A549 (cell line): ENCODE results near the gene COL8A1. TPM values are rescaled to one million over a fixed set of nuclear protein-coding genes. Genes with fewer than 3 reads are reported as not detected.

ENCODE experiments used
- ATAC-seq, 2 experiments: fragments of 200-7000 bp in 1 of 2; fragments of >200 bp in 1 of 2; cut with Nextera tagmentation in 1 of 2; cut with Tn5 transposase in 1 of 2; 3 replicates each; pipeline versions ENCODE4 v1.8.0 to v1.9.1; 2018 to 2020; ENCODE audit warnings: mild to moderate bottlenecking in 1 of 2, moderate library complexity in 1 of 2
- CTCF ChIA-PET: fragments of 300-600 bp; sonication (Branson Sonifier 250); formaldehyde crosslinking; extraction: SDS; loops from one replicate; lab custom pipeline; 2021; ENCODE audit warnings: antibody characterized with exemption, inconsistent platforms; lab: Yijun Ruan, JAX
- POLR2A ChIA-PET: fragments of 350-600 bp; formaldehyde crosslinking; extraction: SDS; loops from one replicate; lab custom pipeline; 2021; ENCODE audit warnings: antibody characterized with exemption, inconsistent platforms; lab: Yijun Ruan, JAX
- DNase-seq, 2 experiments: peaks; one replicate each; pipeline versions ENCODE4 v3.0.0 to v3.0.0-alpha.2; 2011 to 2016; ENCODE audit warnings: low read depth in 1 of 2, low spot score in 1 of 2
- FAIRE-seq: peaks from 2 replicates; lab custom pipeline; 2011; peaks lifted over from hg19 to GRCh38; lab: Jason Lieb, UNC
- H3K27ac ChIP-seq, 2 experiments: fragments of >200 bp; sonication (Bioruptor Twin); formaldehyde crosslinking; 3 replicates each; pipeline ENCODE4 v1.5.1; 2016 to 2017
- H3K4me1 ChIP-seq: fragments of >200 bp; sonication (Bioruptor Twin); formaldehyde crosslinking; 3 replicates; pipeline ENCODE4 v1.6.1; 2016
- H3K4me2 ChIP-seq: fragments of >200 bp; sonication (Bioruptor Twin); formaldehyde crosslinking; 3 replicates; pipeline ENCODE4 v1.6.1; 2016
- H3K4me3 ChIP-seq: fragments of >200 bp; sonication (Bioruptor Twin); formaldehyde crosslinking; 3 replicates; pipeline ENCODE4 v1.5.1; 2016
- H3K9me3 ChIP-seq: fragments of >200 bp; sonication (Bioruptor Twin); formaldehyde crosslinking; 3 replicates; pipeline ENCODE4 v1.6.1; 2016
- BCL3 ChIP-seq: fragments of >200 bp; sonication (Bioruptor Twin); formaldehyde crosslinking; IDR thresholded peaks from 3 replicates; pipeline ENCODE4 v1.6.1; 2016
- BHLHE40 ChIP-seq: IDR thresholded peaks from 2 replicates; pipeline ENCODE4 v1.6.1; 2012; ENCODE audit warnings: low read depth, low read length, inconsistent platforms
- CBX2 ChIP-seq: fragments of 200-600 bp; sonication (generic); IDR thresholded peaks from 2 replicates; pipeline ENCODE4 v1.6.1; 2016; ENCODE audit warnings: low read depth, mild to moderate bottlenecking, borderline replicate concordance
- CBX8 ChIP-seq: fragments of 200-600 bp; sonication (generic); IDR thresholded peaks from 2 replicates; pipeline ENCODE4 v1.6.1; 2016
- CEBPB ChIP-seq, 2 experiments: fragments of >200 bp in 1 of 2; sonication (Bioruptor Twin) in 1 of 2; formaldehyde crosslinking in 1 of 2; IDR thresholded peaks; 2 replicates each; pipeline ENCODE4 v1.6.1; 2012 to 2016
- CHD4 ChIP-seq: fragments of 200-600 bp; sonication (generic); IDR thresholded peaks from 2 replicates; pipeline ENCODE4 v1.6.1; 2016; ENCODE audit warnings: antibody characterized with exemption, mild to moderate bottlenecking, borderline replicate concordance
- ESRRA ChIP-seq: fragments of 150-350 bp; IDR thresholded peaks from 2 replicates; pipeline ENCODE4 v1.6.1; 2014; ENCODE audit warnings: mild to moderate bottlenecking, low read length, borderline replicate concordance
- FOSL2 ChIP-seq, 2 experiments: fragments of 450-650 bp in 1 of 2; fragments of >200 bp in 1 of 2; sonication (Bioruptor Twin) in 1 of 2; formaldehyde crosslinking; IDR thresholded peaks; 2 replicates each; pipeline versions ENCODE4 v1.5.0 to v1.6.1; 2016 to 2020; ENCODE audit warnings: mild to moderate bottlenecking in 1 of 2, moderate library complexity in 1 of 2
- FOXS1 ChIP-seq: fragments of 250-450 bp; sonication (Bioruptor Pico); IDR thresholded peaks from 2 replicates; pipeline ENCODE4 v1.5.0; 2020; ENCODE audit warnings: mild to moderate bottlenecking, moderate library complexity
- HMGXB4 ChIP-seq: fragments of 250-450 bp; sonication (Bioruptor Pico); IDR thresholded peaks from 2 replicates; pipeline ENCODE4 v1.5.0; 2021; ENCODE audit warnings: mild to moderate bottlenecking, moderate library complexity, borderline replicate concordance
- HOXB5 ChIP-seq: fragments of 250-450 bp; sonication (Bioruptor Pico); IDR thresholded peaks from 2 replicates; pipeline ENCODE4 v1.5.0; 2020; ENCODE audit warnings: mild to moderate bottlenecking, moderate library complexity
- KDM5A ChIP-seq: fragments of 200-600 bp; sonication (generic); IDR thresholded peaks from 2 replicates; pipeline ENCODE4 v1.6.1; 2016; ENCODE audit warnings: antibody characterized with exemption, mild to moderate bottlenecking
- MAX ChIP-seq: IDR thresholded peaks from 2 replicates; pipeline ENCODE4 v1.6.1; 2012
- NFE2L2 ChIP-seq: fragments of 150-350 bp; conservative IDR thresholded peaks from 2 replicates; pipeline ENCODE4 v1.6.1; 2014; ENCODE audit warnings: low read length
- NPAS2 ChIP-seq: fragments of 250-450 bp; sonication (Bioruptor Pico); IDR thresholded peaks from 2 replicates; pipeline ENCODE4 v1.8.0; 2022; ENCODE audit warnings: mild to moderate bottlenecking, moderate library complexity, borderline replicate concordance
- NR3C1 ChIP-seq: fragments of >200 bp; sonication (Bioruptor Twin); formaldehyde crosslinking; IDR thresholded peaks from 3 replicates; pipeline ENCODE4 v1.6.1; 2017
- RAD21 ChIP-seq, 2 experiments: fragments of >200 bp in 1 of 2; sonication (Bioruptor Twin) in 1 of 2; formaldehyde crosslinking in 1 of 2; IDR thresholded peaks in 1 of 2; conservative IDR thresholded peaks in 1 of 2; 2 replicates in 1 of 2; 3 replicates in 1 of 2; pipeline ENCODE4 v1.6.1; 2012 to 2018; ENCODE audit warnings: inconsistent platforms in 1 of 2
- RCOR1 ChIP-seq: fragments of 150-350 bp; IDR thresholded peaks from 2 replicates; pipeline ENCODE4 v1.6.1; 2014; ENCODE audit warnings: antibody characterized with exemption, low read length, low read depth
- SMC3 ChIP-seq: fragments of >200 bp; sonication (Bioruptor Twin); formaldehyde crosslinking; IDR thresholded peaks from 3 replicates; pipeline ENCODE4 v1.6.1; 2018; ENCODE audit warnings: inconsistent platforms
- TP53 ChIP-seq: fragments of 250-450 bp; sonication (Bioruptor Pico); IDR thresholded peaks from 2 replicates; pipeline ENCODE4 v1.5.0; 2021; ENCODE audit warnings: mild to moderate bottlenecking, moderate library complexity
- USF2 ChIP-seq: fragments of 450-650 bp; IDR thresholded peaks from 2 replicates; pipeline ENCODE4 v1.6.1; 2014; ENCODE audit warnings: antibody characterized with exemption
- ZC3H11A ChIP-seq: fragments of 450-650 bp; IDR thresholded peaks from 2 replicates; pipeline ENCODE4 v1.6.1; 2014; ENCODE audit warnings: antibody characterized with exemption, mild to moderate bottlenecking
- WGBS: methylation state at CpG from one replicate; pipeline ENCODE4 v1.1.6; 2017; ENCODE audit errors: missing lambda C conversion rate; 5-methylcytosine and 5-hydroxymethylcytosine counted together
- polyA plus RNA-seq, 4 experiments: library from polyadenylated mRNA; depleted of rRNA in 3 of 4; stranded (reverse); fragments of >200 nt; fragmentation: RNase III in 1 of 4; extraction: RNeasy Plus Mini Kit Qiagen cat#74134 plus additional on column Dnase treatment in 1 of 4; gene quantifications; 2 replicates in 3 of 4; 3 replicates in 1 of 4; pipeline ENCODE4 v1.2.3, GENCODE V29; 2011 to 2017
- TF ChIP-seq, protein P1 (sequence below): fragments of >200 bp; sonication (Bioruptor Twin); formaldehyde crosslinking; IDR thresholded peaks from 2 replicates; pipeline ENCODE4 v1.6.1; 2016
- TF ChIP-seq, protein P2 (sequence below): IDR thresholded peaks from 2 replicates; pipeline ENCODE4 v1.6.1; 2012; ENCODE audit warnings: low read depth, borderline replicate concordance

Gene COL8A1
- polyA plus RNA-seq, 2 of the 4 experiments (the other 2 are of a cell fraction): not detected

DNA sequence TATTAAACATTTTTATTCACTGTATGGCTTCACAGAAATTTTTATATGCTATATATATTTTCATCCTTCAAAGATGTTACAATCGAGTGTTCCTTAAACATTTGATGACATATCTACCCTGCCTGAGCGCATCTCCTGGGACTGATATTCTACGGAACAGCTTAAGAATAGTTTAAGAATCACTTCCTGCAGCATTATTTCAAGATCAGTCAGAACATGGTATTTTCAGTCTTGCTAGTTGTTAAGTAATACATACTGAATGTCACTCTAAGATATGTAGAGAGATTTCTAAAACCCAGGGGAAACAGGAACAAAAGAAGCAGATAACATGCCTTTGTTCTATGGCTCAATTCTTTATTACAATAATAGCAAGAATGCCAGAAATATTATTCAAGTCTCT, 8.7 kb downstream of the COL8A1 start:
- WGBS: 68% methylated on average over 3 of the region's 3 CpGs
- FAIRE-seq (peak; percentile 28), ATAC-seq (no peak), DNase-seq (no peak)
- Histone ChIP-seq H3K27ac (no peak overlapping the region), H3K9me3 (no peaks in the 10 kb centered on the region), H3K4me1 (peaks cover 15% of the 10 kb centered on the region; the same call in 2 of the 3 replicates), H3K4me3 (no peak overlapping the region), H3K4me2 (no peak overlapping the region)
- TF ChIP-seq BCL3: no peak
- no peak for TF ChIP-seq KDM5A
- no peak for TF ChIP-seq CHD4
- no peak for TF ChIP-seq USF2
- no peak for TF ChIP-seq TP53 (CRISPR knock-in tag)
- no peak for TF ChIP-seq ESRRA
- TF ChIP-seq NPAS2 (CRISPR knock-in tag): no peak
- TF ChIP-seq ZC3H11A: no peak
- TF ChIP-seq RCOR1: no peak
- TF ChIP-seq HOXB5 (CRISPR knock-in tag): no peak
- TF ChIP-seq RAD21 (conservative IDR thresholded peaks at IDR 0.05 in 1 of 2, IDR thresholded peaks at IDR 0.05 in 1 of 2): no peak
- TF ChIP-seq MAX: no peak
- TF ChIP-seq NFE2L2: no peak
- POLR2A ChIA-PET: no interaction called here
- CTCF ChIA-PET: no interaction called here

GRCh38 chr3:99648101-99648500, 9.7 kb downstream of the COL8A1 start:
- POLR2A ChIA-PET: no interaction called here
- Histone ChIP-seq H3K4me3 (no peak overlapping the region), H3K4me2 (peak overlapping the region; percentile 19; the same call in 1 of the 3 replicates)
- DNase-seq: peak in 1 of 2 experiments; percentile 24
- TF ChIP-seq HOXB5 (CRISPR knock-in tag) (no peak), RCOR1 (no peak), FOXS1 (CRISPR knock-in tag) (no peak), BHLHE40 (no peak), NPAS2 (CRISPR knock-in tag) (no peak), MAX (no peak), BCL3 (no peak), CBX2 (no peak), FOSL2 (IDR thresholded peaks at IDR 0.05) (no peak), FOSL2 (CRISPR knock-in tag; IDR thresholded peaks at IDR 0.05) (no peak), NR3C1 (no peak), USF2 (no peak), HMGXB4 (CRISPR knock-in tag) (no peak), KDM5A (no peak), SMC3 (no peak), CBX8 (no peak), CEBPB (IDR thresholded peaks at IDR 0.05) (no peak), RAD21 (conservative IDR thresholded peaks at IDR 0.05 in 1 of 2, IDR thresholded peaks at IDR 0.05 in 1 of 2) (no peak), NFE2L2 (no peak)
- TF ChIP-seq, protein P1, sequence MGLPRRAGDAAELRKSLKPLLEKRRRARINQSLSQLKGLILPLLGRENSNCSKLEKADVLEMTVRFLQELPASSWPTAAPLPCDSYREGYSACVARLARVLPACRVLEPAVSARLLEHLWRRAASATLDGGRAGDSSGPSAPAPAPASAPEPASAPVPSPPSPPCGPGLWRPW: no peak
- TF ChIP-seq, protein P2, sequence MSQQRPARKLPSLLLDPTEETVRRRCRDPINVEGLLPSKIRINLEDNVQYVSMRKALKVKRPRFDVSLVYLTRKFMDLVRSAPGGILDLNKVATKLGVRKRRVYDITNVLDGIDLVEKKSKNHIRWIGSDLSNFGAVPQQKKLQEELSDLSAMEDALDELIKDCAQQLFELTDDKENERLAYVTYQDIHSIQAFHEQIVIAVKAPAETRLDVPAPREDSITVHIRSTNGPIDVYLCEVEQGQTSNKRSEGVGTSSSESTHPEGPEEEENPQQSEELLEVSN: no peak
- TF ChIP-seq, all 56 proteins: peak for 0
- CTCF ChIA-PET: interaction anchor here (1.0 kb wide), 1 partner anchor 10 kb away, joined by 6 read pairs; the partner anchor contains the start of gene COL8A1
- FAIRE-seq (no peak), ATAC-seq (peak; percentile 37 to 77; a peak in 5 of 6 replicates)
- Histone ChIP-seq H3K9me3 (no peaks in the 10 kb centered on the region), H3K27ac (no peak overlapping the region), H3K4me1 (peaks cover 15% of the 10 kb centered on the region; the same call in 2 of the 3 replicates)
- 9% methylated on average over 5 of the region's 5 CpGs for WGBS
